Left colon (tissue), 2 donors: ENCODE data around the gene ANXA4. TPM values are rescaled to one million over a fixed set of nuclear protein-coding genes. Genes with fewer than 3 reads are reported as not detected.
"Not testable (repeated sequence)": the region's sequence is repeated elsewhere in the genome, so short reads cannot be mapped to it uniquely, and the experiment has no call there.

Experiments used
- ATAC-seq: fragments of 200-7000 bp; cut with Tn5 transposase; one replicate; pipeline ENCODE4 v1.9.1; 2020; ENCODE audit warnings: mild to moderate bottlenecking, moderate library complexity
- DNase-seq, 2 donors: peaks; one replicate each; pipeline ENCODE4 v3.0.0-alpha.2; 2020
- intact Hi-C, 2 donors: fragments of 100-400 bp; cut with DNase I in 1 of 2; cut with micrococcal nuclease in 1 of 2; formaldehyde crosslinking; loops; one replicate each; pipeline versions ENCODE4 v1.11.2 to v1.14.0; 2022; cut with DNase I, micrococcal nuclease
- total RNA-seq, 2 donors: library from RNA; stranded (reverse); fragmentation: NEBNext Ultra II Directional; extraction: Animal tissue kit (Norgen Biotek cat#: 25700); gene quantifications; one replicate each; pipeline ENCODE4 v1.2.1, GENCODE V29; 2021
- donor health status: DM: no; HTN: no; CAD: no.
- donor health status: DM: yes; HTN: yes; CAD: no.

Gene ANXA4
- total RNA-seq, 2 donors from 2014 or later, result 271 to 289 TPM

GRCh38 chr2:69769272-69769671 is 27.3 kb downstream of the ANXA4 start:
- no peak for DNase-seq
- no peak for ATAC-seq
- intact Hi-C loops, result no loop called here

GRCh38 chr2:69770193-69770702 is 28.3 kb downstream of the ANXA4 start:
- ATAC-seq, result peak; percentile 92
- DNase-seq, result peak; percentile 54 to 63
- intact Hi-C loops, result no loop called here

GRCh38 chr2:69770747-69771146 is 28.8 kb downstream of the ANXA4 start:
- DNase-seq (peak in 1 of 2 donors; percentile 16), ATAC-seq (peak; percentile 31)
- intact Hi-C loops, result no loop called here

GRCh38 chr2:69771461-69771860 is 29.5 kb downstream of the ANXA4 start:
- ATAC-seq, result no peak
- DNase-seq, result no peak
- intact Hi-C loops, result no loop called here

GRCh38 chr2:69773206-69773605 is 31.3 kb downstream of the ANXA4 start:
- ATAC-seq (no peak), DNase-seq (no peak)
- intact Hi-C loops, result no loop called here

GRCh38 chr2:69774258-69774983 is 32.5 kb downstream of the ANXA4 start:
- ATAC-seq, intact Hi-C loops, DNase-seq: not testable (repeated sequence)

- no peak for DNase-seq
- intact Hi-C loops, result no loop called here
- peak; percentile 27 for ATAC-seq
Measured at GRCh38 chr2:69774984-69775982, 33.3 kb downstream of the ANXA4 start.

GRCh38 chr2:69776886-69777785 is 35.2 kb downstream of the ANXA4 start:
- DNase-seq (no peak), ATAC-seq (no peak)
- intact Hi-C loops, result no loop called here

- no peak for DNase-seq
- no peak for ATAC-seq
- intact Hi-C loops, result no loop called here
Measured at GRCh38 chr2:69777786-69778105, 35.8 kb downstream of the ANXA4 start.

GRCh38 chr2:69779258-69780001 is 37.5 kb downstream of the ANXA4 start:
- DNase-seq, result peak; percentile 41 to 73
- intact Hi-C loops, result no loop called here
- ATAC-seq, result peak; percentile 74

GRCh38 chr2:69780921-69781320 is 39.0 kb downstream of the ANXA4 start:
- ATAC-seq (peak; percentile 4), DNase-seq (no peak)
- intact Hi-C loops, result no loop called here

GRCh38 chr2:69781321-69782248 is 39.7 kb downstream of the ANXA4 start:
- intact Hi-C loops, result no loop called here

GRCh38 chr2:69784228-69784627 is 42.3 kb downstream of the ANXA4 start:
- intact Hi-C loops, result no loop called here
- DNase-seq, result no peak
- no peak for ATAC-seq

More at GRCh38 chr2:69781321-69782248, 39.7 kb downstream of the ANXA4 start:
- ATAC-seq (peak; percentile 69), DNase-seq (peak in 1 of 2 donors; percentile 70)

- DNase-seq (no peak), ATAC-seq (no peak)
- intact Hi-C loops, result no loop called here
Measured at GRCh38 chr2:69785358-69785757, 43.4 kb downstream of the ANXA4 start.

GRCh38 chr2:69786052-69786560 is 44.2 kb downstream of the ANXA4 start:
- DNase-seq (no peak), ATAC-seq (no peak)
- intact Hi-C loops, result no loop called here

GRCh38 chr2:69789175-69789721 is 47.3 kb downstream of the ANXA4 start:
- intact Hi-C loops, result no loop called here
- ATAC-seq (peak; percentile 15), DNase-seq (no peak)
